Vagina (tissue), 2 donors: ENCODE measurements around the gene YIPF7.

ENCODE experiments used
- CTCF ChIP-seq, 3 experiments: fragments of 450-650 bp in 2 of 3; fragments of 200-600 bp in 1 of 3; sonication (generic) in 1 of 3; IDR thresholded peaks; one replicate each; pipeline ENCODE4 v1.5.1; 2017 to 2019; ENCODE audit warnings: antibody characterized with exemption in 3 of 3, mild to moderate bottlenecking in 2 of 3, moderate library complexity in 2 of 3
- POLR2A ChIP-seq, 2 donors: fragments of 450-650 bp; IDR thresholded peaks; one replicate each; pipeline ENCODE4 v1.6.1; 2017; ENCODE audit warnings: antibody characterized with exemption in 2 of 2, mild to moderate bottlenecking in 2 of 2, moderate library complexity in 2 of 2
- POLR2AphosphoS5 ChIP-seq, 2 donors: sonication (generic); formaldehyde crosslinking; IDR thresholded peaks; one replicate each; pipeline ENCODE4 v1.9.0; 2017; ENCODE audit warnings: antibody characterized with exemption in 2 of 2, mild to moderate bottlenecking in 2 of 2, low read depth in 1 of 2; ENCODE audit not compliant: insufficient read depth in 1 of 2

GRCh38 chr4:44583393-44583792 is 68.0 kb downstream of the YIPF7 start:
- TF ChIP-seq CTCF (IDR thresholded peaks at IDR 0.05) (no peak), POLR2AphosphoS5 (IDR thresholded peaks at IDR 0.05; ENCODE audit: insufficient read depth in 1 of 2, low read depth in 1 of 2) (no peak), POLR2A (IDR thresholded peaks at IDR 0.05) (no peak)
